ENCODE measurements around the gene GRK5.

DNA sequence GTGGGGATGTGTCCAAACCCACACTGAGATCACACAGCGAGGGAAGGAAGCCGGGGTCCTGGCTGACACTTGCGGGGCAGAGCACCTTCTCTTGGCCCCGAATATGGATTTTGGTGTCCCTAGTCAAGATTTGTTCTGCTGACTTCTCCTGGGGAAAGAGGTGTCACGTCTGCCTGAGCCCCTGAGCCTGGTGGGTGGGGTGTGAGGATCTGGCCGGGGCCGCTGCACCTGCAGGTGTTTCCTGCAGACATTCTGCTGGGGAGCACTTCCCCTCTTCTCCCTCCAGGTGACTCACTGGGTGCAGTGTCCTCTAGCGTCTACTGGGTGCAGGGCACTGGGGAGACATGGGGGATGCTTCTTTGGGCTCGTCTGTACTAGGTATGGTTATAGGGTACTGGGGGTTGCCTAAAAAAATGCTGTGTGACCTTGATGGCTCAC lies 99.2 kb downstream of the GRK5 start:
- TF ChIP-seq, protein P1, sequence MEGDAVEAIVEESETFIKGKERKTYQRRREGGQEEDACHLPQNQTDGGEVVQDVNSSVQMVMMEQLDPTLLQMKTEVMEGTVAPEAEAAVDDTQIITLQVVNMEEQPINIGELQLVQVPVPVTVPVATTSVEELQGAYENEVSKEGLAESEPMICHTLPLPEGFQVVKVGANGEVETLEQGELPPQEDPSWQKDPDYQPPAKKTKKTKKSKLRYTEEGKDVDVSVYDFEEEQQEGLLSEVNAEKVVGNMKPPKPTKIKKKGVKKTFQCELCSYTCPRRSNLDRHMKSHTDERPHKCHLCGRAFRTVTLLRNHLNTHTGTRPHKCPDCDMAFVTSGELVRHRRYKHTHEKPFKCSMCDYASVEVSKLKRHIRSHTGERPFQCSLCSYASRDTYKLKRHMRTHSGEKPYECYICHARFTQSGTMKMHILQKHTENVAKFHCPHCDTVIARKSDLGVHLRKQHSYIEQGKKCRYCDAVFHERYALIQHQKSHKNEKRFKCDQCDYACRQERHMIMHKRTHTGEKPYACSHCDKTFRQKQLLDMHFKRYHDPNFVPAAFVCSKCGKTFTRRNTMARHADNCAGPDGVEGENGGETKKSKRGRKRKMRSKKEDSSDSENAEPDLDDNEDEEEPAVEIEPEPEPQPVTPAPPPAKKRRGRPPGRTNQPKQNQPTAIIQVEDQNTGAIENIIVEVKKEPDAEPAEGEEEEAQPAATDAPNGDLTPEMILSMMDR (IDR thresholded peaks at IDR 0.05; ENCODE audit: low read depth, low read length), result peak; percentile 77
- no peak for TF ChIP-seq POLR2A (IDR thresholded peaks at IDR 0.05; ENCODE audit: extremely low read depth, insufficient read length)
- TF ChIP-seq, protein P2, sequence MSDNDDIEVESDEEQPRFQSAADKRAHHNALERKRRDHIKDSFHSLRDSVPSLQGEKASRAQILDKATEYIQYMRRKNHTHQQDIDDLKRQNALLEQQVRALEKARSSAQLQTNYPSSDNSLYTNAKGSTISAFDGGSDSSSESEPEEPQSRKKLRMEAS (IDR thresholded peaks at IDR 0.05; ENCODE audit: low read depth, low read length), result no peak
- TF ChIP-seq MYC (IDR thresholded peaks at IDR 0.05; ENCODE audit: low read depth, low read length), result no peak
